ENCODE data around the gene LIN54. TPM values are rescaled to one million over a fixed set of nuclear protein-coding genes. Genes with fewer than 3 reads are reported as not detected.

The LIN54 gene
- total and polyA plus RNA-seq, 2 of the 13 experiments (the other 11 are each of a cell fraction or from before 2014, with no cell fraction given), result 25.2 to 32.9 TPM

DNA sequence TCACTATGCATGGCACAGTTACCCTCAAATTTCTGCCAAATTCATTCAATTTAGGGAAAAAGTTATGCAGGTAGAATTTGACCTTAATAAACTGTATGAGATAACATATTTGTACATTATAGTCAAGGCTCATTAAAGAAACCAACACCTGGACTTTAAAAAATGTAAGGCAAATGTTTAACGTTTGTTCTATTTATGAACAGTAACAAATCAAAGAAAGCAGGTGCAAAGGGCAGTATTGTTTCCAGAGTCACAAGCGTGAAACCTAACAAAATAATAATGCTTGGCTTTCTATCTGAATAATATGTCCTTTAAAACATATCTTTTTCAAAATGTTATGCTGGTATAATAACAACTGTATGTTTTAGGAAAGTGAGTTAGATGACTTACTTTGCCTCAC lies 41.2 kb downstream of the LIN54 start:
- H3K4me2 ChIP-seq (ENCODE audit: low read depth, low read length), result no peak overlapping the region
- 90% methylated on average over 2 of the region's 2 CpGs for WGBS (ENCODE audit: low lambda C conversion rate)
- H3K4me3 ChIP-seq (replicated peaks in 1 of 3; ENCODE audit: insufficient read depth in 1 of 3, low read depth in 2 of 3, low read length in 3 of 3), result no peak overlapping the region
- no peaks in the 10 kb centered on the region for H3K79me2 ChIP-seq (ENCODE audit: insufficient read depth, low read length)
- no peak for FAIRE-seq
- ATAC-seq, result no peak
- H3K9ac ChIP-seq (ENCODE audit: insufficient read depth, low read depth, low read length), result no peak overlapping the region
- no peaks in the 10 kb centered on the region for H4K20me1 ChIP-seq (ENCODE audit: insufficient read depth, low read length)
- no peak overlapping the region for H3K27ac ChIP-seq (ENCODE audit: extremely low read length, insufficient read depth, low read length)
- H3K27me3 ChIP-seq (ENCODE audit: control insufficient read depth in 1 of 2, insufficient read depth in 2 of 2, low read length in 2 of 2), result no peaks in the 10 kb centered on the region
- H3K36me3 ChIP-seq (replicated peaks in 1 of 2; ENCODE audit: control insufficient read depth in 1 of 2, insufficient read depth in 2 of 2, low read length in 2 of 2), result peaks cover 9 to 57% of the 10 kb centered on the region in 2 experiments
- TF ChIP-seq, protein P1, sequence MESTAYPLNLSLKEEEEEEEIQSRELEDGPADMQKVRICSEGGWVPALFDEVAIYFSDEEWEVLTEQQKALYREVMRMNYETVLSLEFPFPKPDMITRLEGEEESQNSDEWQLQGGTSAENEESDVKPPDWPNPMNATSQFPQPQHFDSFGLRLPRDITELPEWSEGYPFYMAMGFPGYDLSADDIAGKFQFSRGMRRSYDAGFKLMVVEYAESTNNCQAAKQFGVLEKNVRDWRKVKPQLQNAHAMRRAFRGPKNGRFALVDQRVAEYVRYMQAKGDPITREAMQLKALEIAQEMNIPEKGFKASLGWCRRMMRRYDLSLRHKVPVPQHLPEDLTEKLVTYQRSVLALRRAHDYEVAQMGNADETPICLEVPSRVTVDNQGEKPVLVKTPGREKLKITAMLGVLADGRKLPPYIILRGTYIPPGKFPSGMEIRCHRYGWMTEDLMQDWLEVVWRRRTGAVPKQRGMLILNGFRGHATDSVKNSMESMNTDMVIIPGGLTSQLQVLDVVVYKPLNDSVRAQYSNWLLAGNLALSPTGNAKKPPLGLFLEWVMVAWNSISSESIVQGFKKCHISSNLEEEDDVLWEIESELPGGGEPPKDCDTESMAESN (CRISPR knock-in tag; conservative IDR thresholded peaks at IDR 0.05), result no peak
- no peak for TF ChIP-seq ZFP90 (CRISPR knock-in tag; IDR thresholded peaks at IDR 0.05; ENCODE audit: borderline replicate concordance)
- no peak for TF ChIP-seq GLI4 (CRISPR knock-in tag; IDR thresholded peaks at IDR 0.05; ENCODE audit: borderline replicate concordance)
- in situ Hi-C loops (cut with HindIII; ENCODE audit: extremely low pct_ligation_motif_present, low pct_unique_long_range_greater_than_20kb) (no loop called here), intact Hi-C loops (cut with micrococcal nuclease; ENCODE audit: unreplicated experiment) (no loop called here)
- CTCF ChIA-PET (ENCODE audit: low intra/inter-chr PET ratio, low total read pairs), result no interaction called here
- POLR2A ChIA-PET, result no interaction called here
- no peak for DNase-seq (ENCODE audit: low spot score)
- no peak overlapping the region for H2AFZ ChIP-seq (ENCODE audit: low read length)
- no peaks in the 10 kb centered on the region for H3K4me1 ChIP-seq (ENCODE audit: insufficient read depth, low read length)
- H3K9me3 ChIP-seq (ENCODE audit: low read length), result no peaks in the 10 kb centered on the region
- no TSS peak for BruUV-seq (replicated peaks)

DNA sequence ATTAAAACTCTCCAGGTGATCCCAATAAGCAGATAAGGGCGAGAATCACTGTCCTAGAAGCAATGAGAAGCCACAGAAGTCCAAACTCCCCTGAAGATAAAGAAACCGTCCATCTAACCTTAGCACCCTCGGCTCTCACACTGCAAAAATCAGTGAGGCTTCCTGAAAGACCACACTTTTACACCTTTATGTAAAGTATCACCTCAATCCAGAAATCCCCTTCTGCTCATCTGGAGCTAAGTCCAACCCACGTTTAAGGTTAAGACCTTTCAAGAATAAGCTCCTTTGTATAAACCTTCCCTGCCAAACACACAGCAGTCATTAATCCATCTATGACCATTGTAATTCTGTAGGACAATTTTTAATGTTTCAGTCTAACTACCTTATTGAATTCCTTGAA lies 41.7 kb downstream of the LIN54 start:
- POLR2A ChIA-PET, result no interaction called here
- intact Hi-C loops (cut with micrococcal nuclease; ENCODE audit: unreplicated experiment), result no loop called here
- Histone ChIP-seq H3K9me3 (ENCODE audit: low read length) (no peaks in the 10 kb centered on the region), H2AFZ (ENCODE audit: low read length) (no peak overlapping the region), H3K9ac (ENCODE audit: insufficient read depth, low read depth, low read length) (no peak overlapping the region), H3K4me2 (ENCODE audit: low read depth, low read length) (no peak overlapping the region), H3K36me3 (replicated peaks in 1 of 2; ENCODE audit: control insufficient read depth in 1 of 2, insufficient read depth in 2 of 2, low read length in 2 of 2) (peaks cover 9 to 61% of the 10 kb centered on the region in 2 experiments), H3K27me3 (ENCODE audit: control insufficient read depth in 1 of 2, insufficient read depth in 2 of 2, low read length in 2 of 2) (no peaks in the 10 kb centered on the region), H3K4me1 (ENCODE audit: insufficient read depth, low read length) (no peaks in the 10 kb centered on the region), H4K20me1 (ENCODE audit: insufficient read depth, low read length) (no peaks in the 10 kb centered on the region), H3K27ac (ENCODE audit: extremely low read length, insufficient read depth, low read length) (no peak overlapping the region), H3K79me2 (ENCODE audit: insufficient read depth, low read length) (no peaks in the 10 kb centered on the region), H3K4me3 (replicated peaks in 1 of 3; ENCODE audit: insufficient read depth in 1 of 3, low read depth in 2 of 3, low read length in 3 of 3) (no peak overlapping the region)
- DNase-seq (ENCODE audit: low spot score) (no peak), ATAC-seq (no peak), FAIRE-seq (no peak)
- in situ Hi-C loops (cut with HindIII; ENCODE audit: extremely low pct_ligation_motif_present, low pct_unique_long_range_greater_than_20kb), result no loop called here
- CTCF ChIA-PET (ENCODE audit: low intra/inter-chr PET ratio, low total read pairs), result no interaction called here
- BruUV-seq (replicated peaks), result no TSS peak
- 92% methylated on average over 4 of the region's 4 CpGs for WGBS (ENCODE audit: low lambda C conversion rate)
- TF ChIP-seq, protein P2, sequence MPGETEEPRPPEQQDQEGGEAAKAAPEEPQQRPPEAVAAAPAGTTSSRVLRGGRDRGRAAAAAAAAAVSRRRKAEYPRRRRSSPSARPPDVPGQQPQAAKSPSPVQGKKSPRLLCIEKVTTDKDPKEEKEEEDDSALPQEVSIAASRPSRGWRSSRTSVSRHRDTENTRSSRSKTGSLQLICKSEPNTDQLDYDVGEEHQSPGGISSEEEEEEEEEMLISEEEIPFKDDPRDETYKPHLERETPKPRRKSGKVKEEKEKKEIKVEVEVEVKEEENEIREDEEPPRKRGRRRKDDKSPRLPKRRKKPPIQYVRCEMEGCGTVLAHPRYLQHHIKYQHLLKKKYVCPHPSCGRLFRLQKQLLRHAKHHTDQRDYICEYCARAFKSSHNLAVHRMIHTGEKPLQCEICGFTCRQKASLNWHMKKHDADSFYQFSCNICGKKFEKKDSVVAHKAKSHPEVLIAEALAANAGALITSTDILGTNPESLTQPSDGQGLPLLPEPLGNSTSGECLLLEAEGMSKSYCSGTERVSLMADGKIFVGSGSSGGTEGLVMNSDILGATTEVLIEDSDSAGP (CRISPR knock-in tag; IDR thresholded peaks at IDR 0.05; ENCODE audit: borderline replicate concordance), result no peak
- no peak for TF ChIP-seq EZH2 (conservative IDR thresholded peaks at IDR 0.05; ENCODE audit: low read depth, low read length)
- TF ChIP-seq ZNF354B (CRISPR knock-in tag; IDR thresholded peaks at IDR 0.05), result no peak
- no peak for TF ChIP-seq NFE2L1 (CRISPR knock-in tag; IDR thresholded peaks at IDR 0.05; ENCODE audit: borderline replicate concordance)
- no peak for TF ChIP-seq GLI4 (CRISPR knock-in tag; IDR thresholded peaks at IDR 0.05; ENCODE audit: borderline replicate concordance)
- TF ChIP-seq, protein P3, sequence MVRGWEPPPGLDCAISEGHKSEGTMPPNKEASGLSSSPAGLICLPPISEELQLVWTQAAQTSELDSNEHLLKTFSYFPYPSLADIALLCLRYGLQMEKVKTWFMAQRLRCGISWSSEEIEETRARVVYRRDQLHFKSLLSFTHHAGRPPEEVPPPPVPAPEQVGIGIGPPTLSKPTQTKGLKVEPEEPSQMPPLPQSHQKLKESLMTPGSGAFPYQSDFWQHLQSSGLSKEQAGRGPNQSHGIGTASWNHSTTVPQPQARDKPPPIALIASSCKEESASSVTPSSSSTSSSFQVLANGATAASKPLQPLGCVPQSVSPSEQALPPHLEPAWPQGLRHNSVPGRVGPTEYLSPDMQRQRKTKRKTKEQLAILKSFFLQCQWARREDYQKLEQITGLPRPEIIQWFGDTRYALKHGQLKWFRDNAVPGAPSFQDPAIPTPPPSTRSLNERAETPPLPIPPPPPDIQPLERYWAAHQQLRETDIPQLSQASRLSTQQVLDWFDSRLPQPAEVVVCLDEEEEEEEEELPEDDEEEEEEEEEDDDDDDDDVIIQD (CRISPR knock-in tag; IDR thresholded peaks at IDR 0.05; ENCODE audit: low read depth), result no peak
- TF ChIP-seq, protein P4, sequence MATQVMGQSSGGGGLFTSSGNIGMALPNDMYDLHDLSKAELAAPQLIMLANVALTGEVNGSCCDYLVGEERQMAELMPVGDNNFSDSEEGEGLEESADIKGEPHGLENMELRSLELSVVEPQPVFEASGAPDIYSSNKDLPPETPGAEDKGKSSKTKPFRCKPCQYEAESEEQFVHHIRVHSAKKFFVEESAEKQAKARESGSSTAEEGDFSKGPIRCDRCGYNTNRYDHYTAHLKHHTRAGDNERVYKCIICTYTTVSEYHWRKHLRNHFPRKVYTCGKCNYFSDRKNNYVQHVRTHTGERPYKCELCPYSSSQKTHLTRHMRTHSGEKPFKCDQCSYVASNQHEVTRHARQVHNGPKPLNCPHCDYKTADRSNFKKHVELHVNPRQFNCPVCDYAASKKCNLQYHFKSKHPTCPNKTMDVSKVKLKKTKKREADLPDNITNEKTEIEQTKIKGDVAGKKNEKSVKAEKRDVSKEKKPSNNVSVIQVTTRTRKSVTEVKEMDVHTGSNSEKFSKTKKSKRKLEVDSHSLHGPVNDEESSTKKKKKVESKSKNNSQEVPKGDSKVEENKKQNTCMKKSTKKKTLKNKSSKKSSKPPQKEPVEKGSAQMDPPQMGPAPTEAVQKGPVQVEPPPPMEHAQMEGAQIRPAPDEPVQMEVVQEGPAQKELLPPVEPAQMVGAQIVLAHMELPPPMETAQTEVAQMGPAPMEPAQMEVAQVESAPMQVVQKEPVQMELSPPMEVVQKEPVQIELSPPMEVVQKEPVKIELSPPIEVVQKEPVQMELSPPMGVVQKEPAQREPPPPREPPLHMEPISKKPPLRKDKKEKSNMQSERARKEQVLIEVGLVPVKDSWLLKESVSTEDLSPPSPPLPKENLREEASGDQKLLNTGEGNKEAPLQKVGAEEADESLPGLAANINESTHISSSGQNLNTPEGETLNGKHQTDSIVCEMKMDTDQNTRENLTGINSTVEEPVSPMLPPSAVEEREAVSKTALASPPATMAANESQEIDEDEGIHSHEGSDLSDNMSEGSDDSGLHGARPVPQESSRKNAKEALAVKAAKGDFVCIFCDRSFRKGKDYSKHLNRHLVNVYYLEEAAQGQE (IDR thresholded peaks at IDR 0.05; ENCODE audit: borderline replicate concordance in 1 of 2, low read depth in 1 of 2, low read length in 2 of 2), result no peak
